SK-N-SH treated with all-trans-retinoic acid at 6 μM for 48 hours (cell line): ENCODE data around the gene STT3B.

ENCODE experiments used
- ATAC-seq: fragments of 200-7000 bp; cut with Tn5 transposase; 3 replicates; pipeline ENCODE4 v1.9.1; 2020; ENCODE audit warnings: mild to moderate bottlenecking, moderate library complexity
- ARNTL ChIP-seq: fragments of 450-650 bp; formaldehyde crosslinking; IDR thresholded peaks from 2 replicates; pipeline ENCODE4 v1.5.0; 2020; ENCODE audit warnings: low read depth, mild to moderate bottlenecking, moderate library complexity, borderline replicate concordance
- BACH2 ChIP-seq: fragments of 250-450 bp; sonication (Bioruptor Pico); IDR thresholded peaks from 2 replicates; pipeline ENCODE4 v1.9.0; 2021; ENCODE audit warnings: mild to moderate bottlenecking, borderline replicate concordance
- CSDC2 ChIP-seq: fragments of 250-450 bp; sonication (Bioruptor Pico); IDR thresholded peaks from 2 replicates; pipeline ENCODE4 v1.5.0; 2020; ENCODE audit warnings: mild to moderate bottlenecking, moderate library complexity
- CSRNP3 ChIP-seq: fragments of 250-450 bp; sonication (Bioruptor Pico); IDR thresholded peaks from 2 replicates; pipeline ENCODE4 v1.5.1; 2021; ENCODE audit warnings: mild to moderate bottlenecking, moderate library complexity
- ESRRG ChIP-seq: fragments of 250-450 bp; sonication (Bioruptor Pico); IDR thresholded peaks from 2 replicates; pipeline ENCODE4 v1.6.1; 2021; ENCODE audit warnings: mild to moderate bottlenecking
- GLIS3 ChIP-seq: fragments of 250-450 bp; sonication (Bioruptor Pico); IDR thresholded peaks from 2 replicates; pipeline ENCODE4 v1.5.0; 2020; ENCODE audit warnings: mild to moderate bottlenecking, moderate library complexity
- ISL1 ChIP-seq: fragments of 250-450 bp; sonication (Bioruptor Pico); IDR thresholded peaks from 2 replicates; pipeline ENCODE4 v2.1.2; 2022; ENCODE audit warnings: mild to moderate bottlenecking, moderate library complexity
- OSR1 ChIP-seq: fragments of 250-450 bp; sonication (Bioruptor Pico); IDR thresholded peaks from 2 replicates; pipeline ENCODE4 v1.8.0; 2022; ENCODE audit warnings: moderate library complexity, mild to moderate bottlenecking, inconsistent platforms
- PATZ1 ChIP-seq: fragments of 250-450 bp; sonication (Bioruptor Pico); IDR thresholded peaks from 2 replicates; pipeline ENCODE4 v1.8.0; 2020; ENCODE audit warnings: mild to moderate bottlenecking, moderate library complexity, borderline replicate concordance
- PPARA ChIP-seq: fragments of 250-450 bp; sonication (Bioruptor Pico); IDR thresholded peaks from 2 replicates; pipeline ENCODE4 v1.5.0; 2020; ENCODE audit warnings: mild to moderate bottlenecking, borderline replicate concordance
- RARB ChIP-seq: fragments of 250-450 bp; sonication (Bioruptor Pico); IDR thresholded peaks from 2 replicates; pipeline ENCODE4 v1.8.0; 2021; ENCODE audit warnings: mild to moderate bottlenecking, moderate library complexity
- SNAI2 ChIP-seq: fragments of 250-450 bp; sonication (Bioruptor Pico); IDR thresholded peaks from 2 replicates; pipeline ENCODE4 v1.5.0; 2020; ENCODE audit warnings: mild to moderate bottlenecking, moderate library complexity
- TSHZ2 ChIP-seq: fragments of 250-450 bp; sonication (Bioruptor Pico); IDR thresholded peaks from 2 replicates; pipeline ENCODE4 v1.5.0; 2020; ENCODE audit warnings: mild to moderate bottlenecking, moderate library complexity
- ZC3H10 ChIP-seq: fragments of 250-450 bp; sonication (Bioruptor Pico); IDR thresholded peaks from 2 replicates; pipeline ENCODE4 v1.5.1; 2021; ENCODE audit warnings: mild to moderate bottlenecking, moderate library complexity
- ZFP3 ChIP-seq: fragments of 250-450 bp; sonication (Bioruptor Pico); IDR thresholded peaks from 2 replicates; pipeline ENCODE4 v1.5.0; 2020; ENCODE audit warnings: mild to moderate bottlenecking, moderate library complexity
- ZFP30 ChIP-seq: fragments of 450-650 bp; formaldehyde crosslinking; IDR thresholded peaks from 2 replicates; pipeline ENCODE4 v1.5.0; 2022; ENCODE audit warnings: mild to moderate bottlenecking, moderate library complexity
- ZNF565 ChIP-seq: fragments of 450-650 bp; formaldehyde crosslinking; conservative IDR thresholded peaks from 2 replicates; pipeline ENCODE4 v1.5.0; 2020; ENCODE audit warnings: low read depth, mild to moderate bottlenecking, moderate library complexity
- ZNF70 ChIP-seq: fragments of 450-650 bp; formaldehyde crosslinking; IDR thresholded peaks from 2 replicates; pipeline ENCODE4 v1.5.0; 2020; ENCODE audit warnings: mild to moderate bottlenecking, moderate library complexity
- ZNF8 ChIP-seq: fragments of 450-650 bp; formaldehyde crosslinking; IDR thresholded peaks from 2 replicates; pipeline ENCODE4 v1.5.0; 2020; ENCODE audit warnings: mild to moderate bottlenecking, moderate library complexity

Gene STT3B

GRCh38 chr3:31532587-31533168 lies at the start of gene STT3B:
STT3B (plus strand) TSS chr3:31532925; CDS start chr3:31532999, 74 bp downstream.
- TF ChIP-seq ZFP30 (CRISPR knock-in tag) (no peak), ESRRG (CRISPR knock-in tag) (no peak), TSHZ2 (no peak), ZFP3 (CRISPR knock-in tag) (no peak), ARNTL (no peak), OSR1 (CRISPR knock-in tag) (no peak), GLIS3 (no peak), ISL1 (CRISPR knock-in tag) (no peak), ZNF70 (CRISPR knock-in tag) (no peak), CSDC2 (CRISPR knock-in tag) (no peak)
- peak; percentile 55 for ATAC-seq

GRCh38 chr3:31483776-31484175 lies 48.9 kb upstream of the STT3B start:
- ATAC-seq, result no peak
- TF ChIP-seq PPARA (CRISPR knock-in tag) (no peak), ISL1 (CRISPR knock-in tag) (no peak), ZC3H10 (CRISPR knock-in tag) (no peak)

GRCh38 chr3:31485196-31485595 lies 47.5 kb upstream of the STT3B start:
- no peak for ATAC-seq
- no peak for TF ChIP-seq CSRNP3
- no peak for TF ChIP-seq TSHZ2
- TF ChIP-seq ZC3H10 (CRISPR knock-in tag), result no peak
- no peak for TF ChIP-seq ZNF70 (CRISPR knock-in tag)
- TF ChIP-seq RARB (CRISPR knock-in tag), result no peak
- no peak for TF ChIP-seq OSR1 (CRISPR knock-in tag)
- TF ChIP-seq ZNF565, result no peak
- TF ChIP-seq ZFP30 (CRISPR knock-in tag), result no peak
- TF ChIP-seq SNAI2 (CRISPR knock-in tag), result no peak
- no peak for TF ChIP-seq ESRRG (CRISPR knock-in tag)
- TF ChIP-seq ARNTL, result no peak
- TF ChIP-seq ISL1 (CRISPR knock-in tag), result no peak
- no peak for TF ChIP-seq GLIS3
- no peak for TF ChIP-seq ZNF8 (CRISPR knock-in tag)
- TF ChIP-seq CSDC2 (CRISPR knock-in tag), result no peak
- no peak for TF ChIP-seq PATZ1 (CRISPR knock-in tag)

- TF ChIP-seq GLIS3 (no peak), ZC3H10 (CRISPR knock-in tag) (no peak), PATZ1 (CRISPR knock-in tag) (no peak), ESRRG (CRISPR knock-in tag) (no peak), ZFP3 (CRISPR knock-in tag) (no peak), BACH2 (no peak)
- ATAC-seq, result no peak
Measured at GRCh38 chr3:31486865-31487533, 45.7 kb upstream of the STT3B start.
